Stomach (tissue), 9 donors: ENCODE data around the gene CASP2. TPM values are rescaled to one million over a fixed set of nuclear protein-coding genes. Genes with fewer than 3 reads are reported as not detected.

Source experiments
- DNase-seq, 2 donors: peaks; one replicate each; pipeline versions ENCODE4 v3.0.0 to v3.0.0-alpha.2; 2013 to 2019
- H3K27ac ChIP-seq, 5 donors: fragments of 200-600 bp in 4 of 5; sonication (generic) in 4 of 5; one replicate each; pipeline ENCODE4 v1.5.1; 2013 to 2019; ENCODE audit warnings: mild to moderate bottlenecking in 1 of 5, moderate library complexity in 1 of 5
- H3K27me3 ChIP-seq, 3 donors: fragments of 200-600 bp; sonication (generic); one replicate each; pipeline ENCODE4 v1.5.1; 2017 to 2019; ENCODE audit warnings: mixed run types in 1 of 3
- H3K36me3 ChIP-seq, 4 donors: fragments of 200-600 bp; sonication (generic); 1 replicate in 3 of 4; 2 replicates in 1 of 4; pipeline ENCODE4 v1.5.1; 2016 to 2019
- H3K4me1 ChIP-seq, 4 donors: fragments of 200-600 bp; sonication (generic); one replicate each; pipeline ENCODE4 v1.5.1; 2016 to 2019
- H3K4me3 ChIP-seq, 4 donors: fragments of 200-600 bp; sonication (generic) in 3 of 4; one replicate each; pipeline ENCODE4 v1.5.1; 2016 to 2019; ENCODE audit warnings: mild to moderate bottlenecking in 1 of 4
- H3K9me3 ChIP-seq, 4 donors: fragments of 200-600 bp; sonication (generic); one replicate each; pipeline ENCODE4 v1.5.1; 2016 to 2019
- EP300 ChIP-seq: sonication (generic); formaldehyde crosslinking; IDR thresholded peaks from one replicate; pipeline ENCODE4 v1.6.1; 2017; ENCODE audit warnings: antibody characterized with exemption
- POLR2A ChIP-seq, 4 donors: fragments of 450-650 bp; IDR thresholded peaks; one replicate each; pipeline ENCODE4 v1.6.1; 2016; ENCODE audit warnings: antibody characterized with exemption in 4 of 4, control low read depth in 2 of 4, mild to moderate bottlenecking in 1 of 4, moderate library complexity in 1 of 4
- POLR2AphosphoS5 ChIP-seq, 3 donors: sonication (generic); formaldehyde crosslinking; IDR thresholded peaks; one replicate each; pipeline ENCODE4 v1.6.1; 2016; ENCODE audit warnings: antibody characterized with exemption in 3 of 3
- WGBS, 5 donors: extraction: QIAGEN DNeasy Blood & Tissue Kit in 3 of 5; methylation state at CpG; one replicate each; pipeline versions ENCODE4 v1.1.5 to v1.1.7; 2013 to 2018; 5-methylcytosine and 5-hydroxymethylcytosine counted together
- intact Hi-C: fragments of 100-400 bp; cut with DNase I; formaldehyde crosslinking; loops from one replicate; pipeline ENCODE4 v1.15.1; 2023; ENCODE audit warnings: low total_unique reads
- polyA plus RNA-seq, 3 donors: library from polyadenylated mRNA; stranded (reverse); fragments of 200-250 nt; gene quantifications; one replicate each; pipeline ENCODE4 v1.2.3, GENCODE V29; 2013
- total RNA-seq, 5 donors: library from RNA; depleted of rRNA; stranded (reverse); fragments of >200 nt; gene quantifications; one replicate each; pipeline versions ENCODE4 v1.1.0 to v1.2.3, GENCODE V29; 2014 to 2016
- TF ChIP-seq, protein P1 (sequence below), 7 experiments: fragments of 450-650 bp in 4 of 7; fragments of 200-600 bp in 3 of 7; sonication (generic) in 3 of 7; IDR thresholded peaks; one replicate each; pipeline ENCODE4 v1.5.1; 2016 to 2019; ENCODE audit warnings: antibody characterized with exemption in 7 of 7, control low read depth in 2 of 7, mild to moderate bottlenecking in 1 of 7
- donor health status: healthy with polysubstance abuse.
- donor health status: Bipolar disorder and iron deficiency.
- donor health status: healthy.

CASP2 gene
- total and polyA plus RNA-seq, 8 donors: 4.6 to 27.7 (median 15.5) TPM

DNA sequence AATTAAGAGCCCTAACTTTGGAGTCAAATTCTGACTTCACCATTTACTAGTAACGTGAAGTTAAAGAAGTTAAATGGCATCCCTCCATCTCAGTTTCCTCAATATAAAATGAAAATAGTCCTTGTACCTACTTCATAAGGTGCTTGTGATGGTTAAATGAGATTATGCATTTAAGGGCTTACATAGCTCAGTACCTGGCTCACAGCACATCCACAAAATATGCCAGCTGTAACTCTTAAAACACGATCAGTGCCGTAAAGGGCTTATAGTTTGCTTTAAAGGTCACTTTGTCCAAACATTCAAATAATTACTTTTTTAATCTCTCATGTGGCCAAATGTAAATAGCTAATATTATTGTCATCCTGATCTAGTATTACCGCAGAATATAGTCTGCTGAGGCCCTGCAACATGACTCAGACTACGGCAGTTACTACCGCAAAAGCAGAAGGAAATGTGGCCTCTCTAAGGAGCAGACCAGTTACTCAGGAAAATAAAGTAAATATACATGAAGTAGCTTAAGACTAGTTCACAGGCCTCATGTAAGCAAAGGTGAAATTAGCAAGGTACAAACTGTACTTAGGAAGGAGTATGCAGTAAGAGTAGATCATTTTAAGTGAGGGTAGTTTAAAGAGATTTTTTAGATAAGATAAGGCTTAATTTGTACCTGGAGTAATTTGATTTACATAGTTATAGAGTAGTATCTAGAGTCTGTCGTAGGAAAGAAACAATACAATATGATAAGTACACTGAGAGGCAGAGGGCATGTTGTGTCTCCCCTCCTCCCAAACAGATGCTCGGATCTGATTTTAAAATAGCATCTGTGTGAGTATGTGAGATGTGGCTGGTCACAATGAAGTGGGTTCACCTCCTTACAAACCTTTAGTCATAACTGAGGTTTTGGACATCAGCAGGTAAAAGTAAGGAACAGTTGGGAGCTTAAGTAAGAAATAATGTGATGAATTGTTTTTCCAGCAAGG is 13.1 kb downstream of the CASP2 start:
- WGBS, 5 donors: 23 to 44% (median 38%) methylated on average over 8 of the region's 8 CpGs
- intact Hi-C loops: no loop called here

DNA sequence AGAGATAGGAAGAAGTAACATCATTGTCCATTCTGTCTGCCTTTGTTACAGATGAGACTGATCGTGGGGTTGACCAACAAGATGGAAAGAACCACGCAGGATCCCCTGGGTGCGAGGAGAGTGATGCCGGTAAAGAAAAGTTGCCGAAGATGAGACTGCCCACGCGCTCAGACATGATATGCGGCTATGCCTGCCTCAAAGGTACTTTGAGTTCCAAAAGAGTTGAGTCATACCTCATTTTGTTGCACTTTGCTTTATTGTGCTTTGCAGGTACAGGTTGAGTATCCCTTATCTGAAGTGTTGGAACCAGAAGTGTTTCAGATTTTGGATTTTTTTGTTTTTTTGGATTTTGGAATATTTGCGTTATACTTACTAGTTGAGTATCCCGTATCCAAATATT is 15.6 kb downstream of the CASP2 start:
- intact Hi-C loops: no loop called here
- Histone ChIP-seq H3K4me3 (no peak overlapping the region), H3K27me3 (no peaks in the 10 kb centered on the region), H3K9me3 (no peaks in the 10 kb centered on the region), H3K36me3 (peaks cover 39 to 97% (median 94%) of the 10 kb centered on the region in 4 donors), H3K4me1 (peaks cover 12 to 40% (median 23%) of the 10 kb centered on the region in 4 donors), H3K27ac (no peak overlapping the region)
- DNase-seq: no peak
- WGBS, 5 donors: 93 to 98% (median 97%) methylated on average over 10 of the region's 10 CpGs
- TF ChIP-seq, protein P1, sequence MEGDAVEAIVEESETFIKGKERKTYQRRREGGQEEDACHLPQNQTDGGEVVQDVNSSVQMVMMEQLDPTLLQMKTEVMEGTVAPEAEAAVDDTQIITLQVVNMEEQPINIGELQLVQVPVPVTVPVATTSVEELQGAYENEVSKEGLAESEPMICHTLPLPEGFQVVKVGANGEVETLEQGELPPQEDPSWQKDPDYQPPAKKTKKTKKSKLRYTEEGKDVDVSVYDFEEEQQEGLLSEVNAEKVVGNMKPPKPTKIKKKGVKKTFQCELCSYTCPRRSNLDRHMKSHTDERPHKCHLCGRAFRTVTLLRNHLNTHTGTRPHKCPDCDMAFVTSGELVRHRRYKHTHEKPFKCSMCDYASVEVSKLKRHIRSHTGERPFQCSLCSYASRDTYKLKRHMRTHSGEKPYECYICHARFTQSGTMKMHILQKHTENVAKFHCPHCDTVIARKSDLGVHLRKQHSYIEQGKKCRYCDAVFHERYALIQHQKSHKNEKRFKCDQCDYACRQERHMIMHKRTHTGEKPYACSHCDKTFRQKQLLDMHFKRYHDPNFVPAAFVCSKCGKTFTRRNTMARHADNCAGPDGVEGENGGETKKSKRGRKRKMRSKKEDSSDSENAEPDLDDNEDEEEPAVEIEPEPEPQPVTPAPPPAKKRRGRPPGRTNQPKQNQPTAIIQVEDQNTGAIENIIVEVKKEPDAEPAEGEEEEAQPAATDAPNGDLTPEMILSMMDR (IDR thresholded peaks at IDR 0.05): no peak

More for the DNA sequence above, 13.1 kb downstream of the CASP2 start:
- Histone ChIP-seq H3K27me3 (no peaks in the 10 kb centered on the region), H3K27ac (peak overlapping the region; percentile 46 to 74 (median 63)), H3K4me3 (no peak overlapping the region), H3K36me3 (peaks cover 38 to 99% (median 96%) of the 10 kb centered on the region in 4 donors), H3K9me3 (no peaks in the 10 kb centered on the region), H3K4me1 (peaks cover 12 to 52% (median 25%) of the 10 kb centered on the region in 4 donors)
- peak in 2 of 3 donors; percentile 51 to 81 for TF ChIP-seq POLR2AphosphoS5 (IDR thresholded peaks at IDR 0.05)
- no peak for TF ChIP-seq POLR2A (IDR thresholded peaks at IDR 0.05)
- peak in 1 of 2 donors; percentile 80 for DNase-seq

DNA sequence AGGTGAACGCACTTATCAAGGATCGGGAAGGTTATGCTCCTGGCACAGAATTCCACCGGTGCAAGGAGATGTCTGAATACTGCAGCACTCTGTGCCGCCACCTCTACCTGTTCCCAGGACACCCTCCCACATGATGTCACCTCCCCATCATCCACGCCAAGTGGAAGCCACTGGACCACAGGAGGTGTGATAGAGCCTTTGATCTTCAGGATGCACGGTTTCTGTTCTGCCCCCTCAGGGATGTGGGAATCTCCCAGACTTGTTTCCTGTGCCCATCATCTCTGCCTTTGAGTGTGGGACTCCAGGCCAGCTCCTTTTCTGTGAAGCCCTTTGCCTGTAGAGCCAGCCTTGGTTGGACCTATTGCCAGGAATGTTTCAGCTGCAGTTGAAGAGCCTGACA is 16.8 kb downstream of the CASP2 start:
- Histone ChIP-seq H3K36me3 (peaks cover 37 to 95% (median 82%) of the 10 kb centered on the region in 4 donors), H3K27ac (no peak overlapping the region), H3K9me3 (no peaks in the 10 kb centered on the region), H3K4me3 (no peak overlapping the region), H3K27me3 (no peaks in the 10 kb centered on the region), H3K4me1 (peaks cover 8 to 35% (median 18%) of the 10 kb centered on the region in 4 donors)
- no peak for DNase-seq
- 76 to 96% (median 79%) methylated on average over 6 of the region's 6 CpGs for WGBS, 5 donors
- intact Hi-C loops: loop anchor here (5.0 kb wide), 1 partner anchor 68 kb away; no protein-coding TSS in a partner anchor
- TF ChIP-seq POLR2AphosphoS5 (IDR thresholded peaks at IDR 0.05) (no peak), POLR2A (IDR thresholded peaks at IDR 0.05) (no peak), EP300 (no peak)
- TF ChIP-seq, protein P1 (IDR thresholded peaks at IDR 0.05): no peak

DNA sequence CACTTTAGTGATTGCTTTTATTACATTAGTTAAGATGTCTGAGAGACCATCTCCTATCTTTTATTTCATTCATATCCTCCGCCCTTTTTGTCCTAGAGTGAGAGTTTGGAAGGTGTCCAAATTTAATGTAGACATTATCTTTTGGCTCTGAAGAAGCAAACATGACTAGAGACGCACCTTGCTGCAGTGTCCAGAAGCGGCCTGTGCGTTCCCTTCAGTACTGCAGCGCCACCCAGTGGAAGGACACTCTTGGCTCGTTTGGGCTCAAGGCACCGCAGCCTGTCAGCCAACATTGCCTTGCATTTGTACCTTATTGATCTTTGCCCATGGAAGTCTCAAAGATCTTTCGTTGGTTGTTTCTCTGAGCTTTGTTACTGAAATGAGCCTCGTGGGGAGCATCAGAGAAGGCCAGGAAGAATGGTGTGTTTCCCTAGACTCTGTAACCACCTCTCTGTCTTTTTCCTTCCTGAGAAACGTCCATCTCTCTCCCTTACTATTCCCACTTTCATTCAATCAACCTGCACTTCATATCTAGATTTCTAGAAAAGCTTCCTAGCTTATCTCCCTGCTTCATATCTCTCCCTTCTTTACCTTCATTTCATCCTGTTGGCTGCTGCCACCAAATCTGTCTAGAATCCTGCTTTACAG is 17.4 kb downstream of the CASP2 start:
- Histone ChIP-seq H3K4me3 (no peak overlapping the region), H3K36me3 (peaks cover 31 to 89% (median 76%) of the 10 kb centered on the region in 4 donors), H3K27me3 (no peaks in the 10 kb centered on the region), H3K4me1 (peaks cover 2 to 29% (median 12%) of the 10 kb centered on the region in 4 donors), H3K9me3 (no peaks in the 10 kb centered on the region), H3K27ac (no peak overlapping the region)
- TF ChIP-seq POLR2A (IDR thresholded peaks at IDR 0.05) (no peak), EP300 (no peak), POLR2AphosphoS5 (IDR thresholded peaks at IDR 0.05) (peak in 2 of 3 donors; percentile 39 to 43)
- TF ChIP-seq, protein P1 (IDR thresholded peaks at IDR 0.05): peak in 5 of 7 experiments; percentile 53 to 89 (median 76)
- WGBS, 5 donors: 26 to 48% (median 31%) methylated on average over 10 of the region's 10 CpGs
- intact Hi-C loops: loop anchor here (5.0 kb wide), 1 partner anchor 68 kb away; no protein-coding TSS in a partner anchor
- peak; percentile 86 to 93 for DNase-seq
